ENCODE data around the gene DCTPP1. TPM values are rescaled to one million over a fixed set of nuclear protein-coding genes. Genes with fewer than 3 reads are reported as not detected.
A peak's percentile ranks its signal among the peaks of the same experiment; 100 is the strongest.

The DCTPP1 gene
- total and polyA plus RNA-seq, 9 of the 15 experiments (the other 6 are each of a cell fraction or from before 2014, with no cell fraction given) = 45.0 to 132 (median 80.6) TPM

DNA sequence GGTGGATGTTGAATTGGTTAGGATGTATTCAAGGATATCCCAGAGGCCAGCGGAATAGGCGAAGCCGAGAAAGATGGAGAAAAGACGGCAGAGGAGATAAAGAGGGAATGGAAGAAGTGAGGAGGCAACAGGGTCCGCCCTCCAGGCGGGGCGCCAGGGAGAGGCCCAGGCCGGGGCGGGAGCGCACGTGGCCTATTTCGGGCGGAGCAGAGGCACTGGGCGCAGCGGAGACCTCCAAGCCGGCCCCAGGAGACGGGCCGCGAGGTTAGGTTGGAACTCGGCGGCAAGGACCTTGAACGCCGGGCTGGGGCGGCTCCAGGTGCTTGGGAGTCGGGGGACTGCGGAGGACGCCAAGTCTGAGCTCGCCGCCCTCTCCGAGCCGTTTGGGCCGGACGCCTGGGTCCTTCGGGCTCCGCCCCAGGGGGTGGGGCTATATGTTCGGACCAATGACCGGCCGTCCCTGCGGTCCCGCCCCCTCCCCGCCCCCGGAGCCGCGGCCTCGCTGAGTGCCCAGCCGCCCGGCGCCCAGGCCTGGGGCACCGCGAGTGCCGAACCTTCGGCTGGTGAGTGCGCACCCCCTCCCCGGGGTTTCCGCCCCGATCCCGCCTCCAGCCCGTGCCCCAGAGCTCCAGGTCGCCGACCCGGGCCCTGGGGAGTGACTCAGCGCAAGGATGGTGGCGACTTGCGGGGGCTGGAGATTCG is 22.6 kb downstream of the DCTPP1 start, which contains the start of gene ZNF771 (continued):
- TF ChIP-seq SAFB2 (IDR thresholded peaks at IDR 0.05; ENCODE audit: borderline replicate concordance, low read depth, low read length, severe bottlenecking) (no peak), KLF13 (tag; IDR thresholded peaks at IDR 0.05; ENCODE audit: borderline replicate concordance, low read depth) (0 out of 2 replicates have a peak, but pooled peaks have one; percentile 6), ELF1 (tag; IDR thresholded peaks at IDR 0.05) (no peak), JUND (IDR thresholded peaks at IDR 0.05; ENCODE audit: borderline replicate concordance, low read depth, low read length) (peak; percentile 70), JUND (tag; IDR thresholded peaks at IDR 0.05; ENCODE audit: borderline replicate concordance, low read depth, low read length) (peak; percentile 57; the same call in 2 of the 3 replicates), SMARCB1 (IDR thresholded peaks at IDR 0.05; ENCODE audit: insufficient read length, low read depth) (no peak), TEAD4 (IDR thresholded peaks at IDR 0.05; ENCODE audit: low read length) (no peak), TEAD4 (CRISPR knock-in tag; IDR thresholded peaks at IDR 0.05; ENCODE audit: borderline replicate concordance) (no peak), COPS2 (conservative IDR thresholded peaks at IDR 0.05) (no peak), HEY1 (CRISPR knock-in tag; IDR thresholded peaks at IDR 0.05; ENCODE audit: borderline replicate concordance) (no peak), EWSR1 (IDR thresholded peaks at IDR 0.05; ENCODE audit: borderline replicate concordance, low read depth, partially characterized antibody) (no peak), STAT5A (IDR thresholded peaks at IDR 0.05; ENCODE audit: borderline replicate concordance, low read length) (no peak), RFX5 (IDR thresholded peaks at IDR 0.05; ENCODE audit: low read depth, low read length) (no peak), LEF1 (IDR thresholded peaks at IDR 0.05) (peak; percentile 10; the same call in 1 of the 2 replicates), EGR1 (conservative IDR thresholded peaks at IDR 0.05) (peak; percentile 88), NELFE (IDR thresholded peaks at IDR 0.05; ENCODE audit: insufficient read depth, insufficient read length) (no peak), SMARCC2 (IDR thresholded peaks at IDR 0.05; ENCODE audit: low read depth) (no peak), GATAD2A (IDR thresholded peaks at IDR 0.05) (no peak), MECOM (CRISPR knock-in tag; IDR thresholded peaks at IDR 0.05) (no peak)
- TF ChIP-seq, protein P1, sequence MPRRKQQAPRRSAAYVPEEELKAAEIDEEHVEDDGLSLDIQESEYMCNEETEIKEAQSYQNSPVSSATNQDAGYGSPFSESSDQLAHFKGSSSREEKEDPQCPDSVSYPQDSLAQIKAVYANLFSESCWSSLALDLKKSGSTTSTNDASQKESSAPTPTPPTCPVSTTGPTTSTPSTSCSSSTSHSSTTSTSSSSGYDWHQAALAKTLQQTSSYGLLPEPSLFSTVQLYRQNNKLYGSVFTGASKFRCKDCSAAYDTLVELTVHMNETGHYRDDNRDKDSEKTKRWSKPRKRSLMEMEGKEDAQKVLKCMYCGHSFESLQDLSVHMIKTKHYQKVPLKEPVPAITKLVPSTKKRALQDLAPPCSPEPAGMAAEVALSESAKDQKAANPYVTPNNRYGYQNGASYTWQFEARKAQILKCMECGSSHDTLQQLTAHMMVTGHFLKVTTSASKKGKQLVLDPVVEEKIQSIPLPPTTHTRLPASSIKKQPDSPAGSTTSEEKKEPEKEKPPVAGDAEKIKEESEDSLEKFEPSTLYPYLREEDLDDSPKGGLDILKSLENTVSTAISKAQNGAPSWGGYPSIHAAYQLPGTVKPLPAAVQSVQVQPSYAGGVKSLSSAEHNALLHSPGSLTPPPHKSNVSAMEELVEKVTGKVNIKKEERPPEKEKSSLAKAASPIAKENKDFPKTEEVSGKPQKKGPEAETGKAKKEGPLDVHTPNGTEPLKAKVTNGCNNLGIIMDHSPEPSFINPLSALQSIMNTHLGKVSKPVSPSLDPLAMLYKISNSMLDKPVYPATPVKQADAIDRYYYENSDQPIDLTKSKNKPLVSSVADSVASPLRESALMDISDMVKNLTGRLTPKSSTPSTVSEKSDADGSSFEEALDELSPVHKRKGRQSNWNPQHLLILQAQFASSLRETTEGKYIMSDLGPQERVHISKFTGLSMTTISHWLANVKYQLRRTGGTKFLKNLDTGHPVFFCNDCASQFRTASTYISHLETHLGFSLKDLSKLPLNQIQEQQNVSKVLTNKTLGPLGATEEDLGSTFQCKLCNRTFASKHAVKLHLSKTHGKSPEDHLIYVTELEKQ (CRISPR knock-in tag; IDR thresholded peaks at IDR 0.05) = no peak
- TF ChIP-seq, protein P2, sequence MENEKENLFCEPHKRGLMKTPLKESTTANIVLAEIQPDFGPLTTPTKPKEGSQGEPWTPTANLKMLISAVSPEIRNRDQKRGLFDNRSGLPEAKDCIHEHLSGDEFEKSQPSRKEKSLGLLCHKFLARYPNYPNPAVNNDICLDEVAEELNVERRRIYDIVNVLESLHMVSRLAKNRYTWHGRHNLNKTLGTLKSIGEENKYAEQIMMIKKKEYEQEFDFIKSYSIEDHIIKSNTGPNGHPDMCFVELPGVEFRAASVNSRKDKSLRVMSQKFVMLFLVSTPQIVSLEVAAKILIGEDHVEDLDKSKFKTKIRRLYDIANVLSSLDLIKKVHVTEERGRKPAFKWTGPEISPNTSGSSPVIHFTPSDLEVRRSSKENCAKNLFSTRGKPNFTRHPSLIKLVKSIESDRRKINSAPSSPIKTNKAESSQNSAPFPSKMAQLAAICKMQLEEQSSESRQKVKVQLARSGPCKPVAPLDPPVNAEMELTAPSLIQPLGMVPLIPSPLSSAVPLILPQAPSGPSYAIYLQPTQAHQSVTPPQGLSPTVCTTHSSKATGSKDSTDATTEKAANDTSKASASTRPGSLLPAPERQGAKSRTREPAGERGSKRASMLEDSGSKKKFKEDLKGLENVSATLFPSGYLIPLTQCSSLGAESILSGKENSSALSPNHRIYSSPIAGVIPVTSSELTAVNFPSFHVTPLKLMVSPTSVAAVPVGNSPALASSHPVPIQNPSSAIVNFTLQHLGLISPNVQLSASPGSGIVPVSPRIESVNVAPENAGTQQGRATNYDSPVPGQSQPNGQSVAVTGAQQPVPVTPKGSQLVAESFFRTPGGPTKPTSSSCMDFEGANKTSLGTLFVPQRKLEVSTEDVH (IDR thresholded peaks at IDR 0.05; ENCODE audit: low read depth, partially characterized antibody) = peak; percentile 48

All from K562 (cell line).